SK-N-SH (cell line): ENCODE data around the gene CERCAM. TPM values are rescaled to one million over a fixed set of nuclear protein-coding genes. Genes with fewer than 3 reads are reported as not detected.

ENCODE experiments used
- CTCF ChIA-PET: fragments of 300-600, 350-600 bp; formaldehyde crosslinking; extraction: SDS; loops from one replicate; lab custom pipeline; 2021; lab: Yijun Ruan, JAX
- POLR2A ChIA-PET: fragments of 350-600 bp; sonication (Branson Sonifier 250); formaldehyde crosslinking; extraction: SDS; loops from one replicate; lab custom pipeline; 2020; ENCODE audit warnings: antibody characterized with exemption, inconsistent platforms; lab: Yijun Ruan, JAX
- DNase-seq: peaks from one replicate; pipeline ENCODE4 v3.0.0; 2012
- H2AFZ ChIP-seq: fragments of 200-600 bp; sonication (generic); 2 replicates; pipeline ENCODE4 v1.8.1; 2016; ENCODE audit warnings: antibody characterized with exemption, mild to moderate bottlenecking, low read depth
- H3F3A ChIP-seq: fragments of 200-600 bp; sonication (generic); replicated peaks from 2 replicates; pipeline ENCODE3; 2016; ENCODE audit warnings: antibody characterized with exemption, mild to moderate bottlenecking; ENCODE audit not compliant: insufficient read depth
- H3K27ac ChIP-seq, 2 experiments: fragments of 200-500 bp in 1 of 2; fragments of 200-600 bp in 1 of 2; sonication (Bioruptor generic) in 1 of 2; sonication (generic), shearing (Covaris generic) in 1 of 2; 2 replicates each; pipeline versions ENCODE4 v1.5.1 to v1.6.1; 2014 to 2016; ENCODE audit warnings: low read depth in 2 of 2, inconsistent platforms in 1 of 2, low read length in 1 of 2, mild to moderate bottlenecking in 1 of 2, mixed read lengths in 1 of 2
- H3K27me3 ChIP-seq: fragments of 200-600 bp; sonication (generic), shearing (Covaris generic); 2 replicates; pipeline ENCODE4 v1.6.1; 2016; ENCODE audit warnings: mixed run types; ENCODE audit not compliant: insufficient read depth
- H3K36me3 ChIP-seq, 2 experiments: fragments of 200-500 bp in 1 of 2; fragments of 200-600 bp in 1 of 2; sonication (Bioruptor generic) in 1 of 2; sonication (generic) in 1 of 2; replicated peaks in 1 of 2; 2 replicates each; pipeline versions ENCODE3 to v1.5.1; 2014 to 2016; ENCODE audit warnings: low read length in 1 of 2, mild to moderate bottlenecking in 1 of 2; ENCODE audit not compliant: insufficient read depth in 2 of 2, control insufficient read depth in 1 of 2
- H3K4me1 ChIP-seq, 2 experiments: fragments of 200-500 bp in 1 of 2; fragments of 200-600 bp in 1 of 2; sonication (Bioruptor generic) in 1 of 2; sonication (generic), shearing (Covaris generic) in 1 of 2; 2 replicates each; pipeline versions ENCODE4 v1.5.1 to v1.6.1; 2014 to 2016; ENCODE audit warnings: low read depth in 1 of 2, low read length in 1 of 2, mixed run types in 1 of 2; ENCODE audit not compliant: insufficient read depth in 2 of 2, control insufficient read depth in 1 of 2
- H3K4me2 ChIP-seq: fragments of 200-600 bp; sonication (generic), shearing (Covaris generic); 2 replicates; pipeline ENCODE4 v1.6.1; 2017; ENCODE audit warnings: mixed run types
- H3K4me3 ChIP-seq, 2 experiments: fragments of 200-500 bp in 1 of 2; fragments of 200-600 bp in 1 of 2; sonication (Bioruptor generic) in 1 of 2; sonication (generic), shearing (Covaris generic) in 1 of 2; 2 replicates each; pipeline versions ENCODE4 v1.5.1 to v1.8.1; 2014 to 2016; ENCODE audit warnings: low read depth in 2 of 2, inconsistent platforms in 1 of 2, low read length in 1 of 2, mild to moderate bottlenecking in 1 of 2, mixed read lengths in 1 of 2, moderate library complexity in 1 of 2
- H3K79me2 ChIP-seq: fragments of 200-600 bp; sonication (generic); 2 replicates; pipeline ENCODE4 v1.8.1; 2017; ENCODE audit warnings: mild to moderate bottlenecking; ENCODE audit not compliant: insufficient read depth
- H3K9ac ChIP-seq: fragments of 200-600 bp; sonication (generic); 2 replicates; pipeline ENCODE4 v1.6.1; 2017; ENCODE audit warnings: mixed run types
- H3K9me2 ChIP-seq: fragments of 200-600 bp; sonication (generic); 2 replicates; pipeline ENCODE4 v1.6.1; 2017; ENCODE audit warnings: mixed run types
- H3K9me3 ChIP-seq: fragments of 200-600 bp; sonication (generic); 2 replicates; pipeline ENCODE4 v1.6.1; 2017; ENCODE audit warnings: mixed run types, mild to moderate bottlenecking, moderate library complexity
- H4K20me1 ChIP-seq: fragments of 200-600 bp; sonication (generic); 2 replicates; pipeline ENCODE4 v1.6.1; 2017; ENCODE audit warnings: mild to moderate bottlenecking, mixed run types; ENCODE audit not compliant: insufficient read depth
- CHD2 ChIP-seq: fragments of 150-350 bp; IDR thresholded peaks from 2 replicates; pipeline ENCODE4 v1.6.1; 2018; ENCODE audit warnings: low read length; ENCODE audit not compliant: partially characterized antibody
- ELF1 ChIP-seq: IDR thresholded peaks from 2 replicates; pipeline ENCODE4 v1.4.0; 2012
- EP300 ChIP-seq, 2 experiments: IDR thresholded peaks; 2 replicates each; pipeline versions ENCODE4 v1.4.0 to v1.6.1; 2012; ENCODE audit warnings: borderline replicate concordance in 1 of 2, low read depth in 1 of 2, low read length in 1 of 2
- EZH2phosphoT487 ChIP-seq: fragments of 200-600 bp; sonication (generic); IDR thresholded peaks from 2 replicates; pipeline ENCODE4 v1.6.1; 2017; ENCODE audit warnings: low read depth, mixed run types, mild to moderate bottlenecking, antibody characterized with exemption, moderate library complexity, borderline replicate concordance
- FOSL2 ChIP-seq: IDR thresholded peaks from 2 replicates; pipeline ENCODE4 v1.4.0; 2012; ENCODE audit warnings: low read depth, mild to moderate bottlenecking, moderate library complexity, borderline replicate concordance
- FOXJ3 ChIP-seq: sonication (generic); formaldehyde crosslinking; IDR thresholded peaks from 2 replicates; pipeline ENCODE4 v1.5.1; 2020; ENCODE audit warnings: mild to moderate bottlenecking, missing genetic modification reagents
- GABPA ChIP-seq: IDR thresholded peaks from 2 replicates; pipeline ENCODE4 v1.4.0; 2012; ENCODE audit warnings: low read depth, mild to moderate bottlenecking
- JUND ChIP-seq: IDR thresholded peaks from 2 replicates; pipeline ENCODE4 v1.4.0; 2012
- MEF2A ChIP-seq: IDR thresholded peaks from 2 replicates; pipeline ENCODE4 v1.4.0; 2012; ENCODE audit warnings: low read depth, borderline replicate concordance
- NFIC ChIP-seq: IDR thresholded peaks from 2 replicates; pipeline ENCODE4 v1.4.0; 2012; ENCODE audit warnings: borderline replicate concordance
- RAD21 ChIP-seq: IDR thresholded peaks from 2 replicates; pipeline ENCODE4 v1.6.1; 2012; ENCODE audit warnings: mild to moderate bottlenecking, low read length
- RCOR1 ChIP-seq: fragments of 150-350 bp; IDR thresholded peaks from 2 replicates; pipeline ENCODE4 v1.6.1; 2017; ENCODE audit warnings: antibody characterized with exemption, low read length
- RFX5 ChIP-seq: IDR thresholded peaks from 2 replicates; pipeline ENCODE4 v1.6.1; 2012; ENCODE audit warnings: mild to moderate bottlenecking, improper control_type of control experiment, low read length
- SIN3A ChIP-seq: IDR thresholded peaks from 2 replicates; pipeline ENCODE4 v1.6.1; 2012; ENCODE audit warnings: low read depth, mild to moderate bottlenecking, low read length, moderate library complexity, borderline replicate concordance
- TAF1 ChIP-seq: IDR thresholded peaks from 2 replicates; pipeline ENCODE4 v1.6.1; 2012; ENCODE audit warnings: low read depth, mild to moderate bottlenecking, low read length, moderate library complexity, borderline replicate concordance
- TCF12 ChIP-seq: IDR thresholded peaks from 2 replicates; pipeline ENCODE4 v1.4.0; 2012
- TEAD4 ChIP-seq: IDR thresholded peaks from 2 replicates; pipeline ENCODE4 v1.4.0; 2012; ENCODE audit warnings: mild to moderate bottlenecking, borderline replicate concordance; ENCODE audit not compliant: insufficient read depth
- YY1 ChIP-seq: IDR thresholded peaks from 2 replicates; pipeline ENCODE4 v1.4.0; 2012; ENCODE audit warnings: low read depth, mild to moderate bottlenecking
- WGBS: methylation state at CpG from one replicate; pipeline ENCODE4 v1.1.6; 2017; ENCODE audit warnings: low lambda C conversion rate; 5-methylcytosine and 5-hydroxymethylcytosine counted together
- polyA plus RNA-seq, 3 experiments: library from polyadenylated mRNA; depleted of rRNA; stranded (reverse); fragments of >200 nt; gene quantifications; 2 replicates each; pipeline ENCODE4 v1.2.3, GENCODE V29; 2012
- TF ChIP-seq, protein P1 (sequence below): IDR thresholded peaks from 2 replicates; pipeline ENCODE4 v1.6.1; 2012; ENCODE audit warnings: mild to moderate bottlenecking, low read depth, low read length, moderate library complexity
- TF ChIP-seq, protein P2 (sequence below): IDR thresholded peaks from 2 replicates; pipeline ENCODE4; 2012
- TF ChIP-seq, protein P3 (sequence below): fragments of 200-600 bp; sonication (generic); IDR thresholded peaks from 2 replicates; pipeline ENCODE4 v1.6.1; 2017; ENCODE audit warnings: antibody characterized with exemption, mild to moderate bottlenecking, moderate library complexity
- TF ChIP-seq, protein P4 (sequence below): fragments of 150-350 bp; IDR thresholded peaks from 2 replicates; pipeline ENCODE4 v1.6.1; 2017; ENCODE audit warnings: antibody characterized with exemption, low read length, low read depth, borderline replicate concordance
- TF ChIP-seq, protein P5 (sequence below): IDR thresholded peaks from 2 replicates; pipeline ENCODE4 v1.4.0; 2012; ENCODE audit warnings: low read depth, borderline replicate concordance
- TF ChIP-seq, protein P6 (sequence below): fragments of 150-350 bp; IDR thresholded peaks from 2 replicates; pipeline ENCODE4 v1.6.1; 2016; ENCODE audit warnings: mild to moderate bottlenecking, low read depth, low read length

Gene CERCAM
- polyA plus RNA-seq, 1 of the 3 experiments (the other 2 are of a cell fraction): 131 TPM

DNA sequence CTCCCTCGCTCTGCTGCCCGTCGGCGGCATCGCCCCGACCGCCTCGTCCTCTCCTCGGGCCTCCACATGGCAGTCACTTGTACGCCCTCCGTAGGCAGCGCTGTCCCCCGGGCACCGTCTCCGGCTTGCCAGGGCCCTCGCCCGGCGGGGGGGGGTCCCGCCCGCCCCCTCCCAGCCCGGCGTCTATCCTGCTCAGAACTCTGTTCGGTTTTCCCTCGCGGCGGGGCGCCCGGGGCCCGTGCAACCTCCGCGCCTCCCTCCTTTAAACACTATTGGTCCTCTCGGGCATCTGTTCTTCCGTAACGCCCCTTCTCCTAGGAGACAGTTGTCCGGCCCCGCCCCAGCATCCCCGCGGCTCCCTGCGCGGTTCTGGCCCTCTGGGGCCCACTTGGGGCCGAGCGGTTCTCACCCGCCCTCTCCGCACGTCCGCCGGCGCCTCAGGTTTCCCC, 36.0 kb downstream of the CERCAM start:
- H3K36me3 ChIP-seq: peaks cover 15 to 25% of the 10 kb centered on the region in 2 experiments
- peaks cover 35% of the 10 kb centered on the region for H3K79me2 ChIP-seq
- H3K4me3 ChIP-seq: peak overlapping the region; percentile 79 to 92
- no peaks in the 10 kb centered on the region for H3K9me3 ChIP-seq
- CTCF ChIA-PET: interaction anchor here (0.7 kb wide), 1 partner anchor 18 kb away, joined by 3 read pairs; no protein-coding TSS in a partner anchor
- H2AFZ ChIP-seq: peak overlapping the region; percentile 84; the same call in 1 of the 2 replicates
- POLR2A ChIA-PET: no interaction called here
- WGBS: 0% methylated on average over 22 of the region's 48 CpGs
- DNase-seq: peak; percentile 93
- peak overlapping the region; percentile 81 for H3K9ac ChIP-seq
- no peaks in the 10 kb centered on the region for H3K9me2 ChIP-seq
- peaks cover 3 to 9% of the 10 kb centered on the region in 2 experiments; a peak in 1 of 4 replicates for H3K4me1 ChIP-seq
- peak overlapping the region; percentile 68 to 84 for H3K27ac ChIP-seq
- H3K27me3 ChIP-seq: no peaks in the 10 kb centered on the region
- no peaks in the 10 kb centered on the region for H4K20me1 ChIP-seq
- H3K4me2 ChIP-seq: peak overlapping the region; percentile 100
- H3F3A ChIP-seq: no peaks in the 10 kb centered on the region
- TF ChIP-seq SIN3A (no peak), FOXJ3 (CRISPR knock-in tag) (no peak), TCF12 (no peak), RCOR1 (no peak), RFX5 (no peak), GABPA (no peak), ELF1 (no peak), NFIC (no peak), RAD21 (peak; percentile 5; the same call in 1 of the 2 replicates), JUND (no peak), YY1 (no peak), TEAD4 (no peak), MEF2A (no peak), EP300 (IDR thresholded peaks at IDR 0.05; ENCODE audit: borderline replicate concordance in 1 of 2, low read depth in 1 of 2, low read length in 1 of 2) (no peak), CHD2 (no peak), FOSL2 (no peak), EZH2phosphoT487 (no peak), TAF1 (0 out of 2 replicates have a peak, but pooled peaks have one; percentile 18)
- TF ChIP-seq, protein P1, sequence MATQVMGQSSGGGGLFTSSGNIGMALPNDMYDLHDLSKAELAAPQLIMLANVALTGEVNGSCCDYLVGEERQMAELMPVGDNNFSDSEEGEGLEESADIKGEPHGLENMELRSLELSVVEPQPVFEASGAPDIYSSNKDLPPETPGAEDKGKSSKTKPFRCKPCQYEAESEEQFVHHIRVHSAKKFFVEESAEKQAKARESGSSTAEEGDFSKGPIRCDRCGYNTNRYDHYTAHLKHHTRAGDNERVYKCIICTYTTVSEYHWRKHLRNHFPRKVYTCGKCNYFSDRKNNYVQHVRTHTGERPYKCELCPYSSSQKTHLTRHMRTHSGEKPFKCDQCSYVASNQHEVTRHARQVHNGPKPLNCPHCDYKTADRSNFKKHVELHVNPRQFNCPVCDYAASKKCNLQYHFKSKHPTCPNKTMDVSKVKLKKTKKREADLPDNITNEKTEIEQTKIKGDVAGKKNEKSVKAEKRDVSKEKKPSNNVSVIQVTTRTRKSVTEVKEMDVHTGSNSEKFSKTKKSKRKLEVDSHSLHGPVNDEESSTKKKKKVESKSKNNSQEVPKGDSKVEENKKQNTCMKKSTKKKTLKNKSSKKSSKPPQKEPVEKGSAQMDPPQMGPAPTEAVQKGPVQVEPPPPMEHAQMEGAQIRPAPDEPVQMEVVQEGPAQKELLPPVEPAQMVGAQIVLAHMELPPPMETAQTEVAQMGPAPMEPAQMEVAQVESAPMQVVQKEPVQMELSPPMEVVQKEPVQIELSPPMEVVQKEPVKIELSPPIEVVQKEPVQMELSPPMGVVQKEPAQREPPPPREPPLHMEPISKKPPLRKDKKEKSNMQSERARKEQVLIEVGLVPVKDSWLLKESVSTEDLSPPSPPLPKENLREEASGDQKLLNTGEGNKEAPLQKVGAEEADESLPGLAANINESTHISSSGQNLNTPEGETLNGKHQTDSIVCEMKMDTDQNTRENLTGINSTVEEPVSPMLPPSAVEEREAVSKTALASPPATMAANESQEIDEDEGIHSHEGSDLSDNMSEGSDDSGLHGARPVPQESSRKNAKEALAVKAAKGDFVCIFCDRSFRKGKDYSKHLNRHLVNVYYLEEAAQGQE: no peak
- TF ChIP-seq, protein P2, sequence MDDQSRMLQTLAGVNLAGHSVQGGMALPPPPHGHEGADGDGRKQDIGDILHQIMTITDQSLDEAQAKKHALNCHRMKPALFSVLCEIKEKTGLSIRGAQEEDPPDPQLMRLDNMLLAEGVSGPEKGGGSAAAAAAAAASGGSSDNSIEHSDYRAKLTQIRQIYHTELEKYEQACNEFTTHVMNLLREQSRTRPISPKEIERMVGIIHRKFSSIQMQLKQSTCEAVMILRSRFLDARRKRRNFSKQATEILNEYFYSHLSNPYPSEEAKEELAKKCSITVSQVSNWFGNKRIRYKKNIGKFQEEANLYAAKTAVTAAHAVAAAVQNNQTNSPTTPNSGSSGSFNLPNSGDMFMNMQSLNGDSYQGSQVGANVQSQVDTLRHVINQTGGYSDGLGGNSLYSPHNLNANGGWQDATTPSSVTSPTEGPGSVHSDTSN: peak; percentile 87
- TF ChIP-seq, protein P3, sequence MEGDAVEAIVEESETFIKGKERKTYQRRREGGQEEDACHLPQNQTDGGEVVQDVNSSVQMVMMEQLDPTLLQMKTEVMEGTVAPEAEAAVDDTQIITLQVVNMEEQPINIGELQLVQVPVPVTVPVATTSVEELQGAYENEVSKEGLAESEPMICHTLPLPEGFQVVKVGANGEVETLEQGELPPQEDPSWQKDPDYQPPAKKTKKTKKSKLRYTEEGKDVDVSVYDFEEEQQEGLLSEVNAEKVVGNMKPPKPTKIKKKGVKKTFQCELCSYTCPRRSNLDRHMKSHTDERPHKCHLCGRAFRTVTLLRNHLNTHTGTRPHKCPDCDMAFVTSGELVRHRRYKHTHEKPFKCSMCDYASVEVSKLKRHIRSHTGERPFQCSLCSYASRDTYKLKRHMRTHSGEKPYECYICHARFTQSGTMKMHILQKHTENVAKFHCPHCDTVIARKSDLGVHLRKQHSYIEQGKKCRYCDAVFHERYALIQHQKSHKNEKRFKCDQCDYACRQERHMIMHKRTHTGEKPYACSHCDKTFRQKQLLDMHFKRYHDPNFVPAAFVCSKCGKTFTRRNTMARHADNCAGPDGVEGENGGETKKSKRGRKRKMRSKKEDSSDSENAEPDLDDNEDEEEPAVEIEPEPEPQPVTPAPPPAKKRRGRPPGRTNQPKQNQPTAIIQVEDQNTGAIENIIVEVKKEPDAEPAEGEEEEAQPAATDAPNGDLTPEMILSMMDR: no peak
- TF ChIP-seq, protein P4, sequence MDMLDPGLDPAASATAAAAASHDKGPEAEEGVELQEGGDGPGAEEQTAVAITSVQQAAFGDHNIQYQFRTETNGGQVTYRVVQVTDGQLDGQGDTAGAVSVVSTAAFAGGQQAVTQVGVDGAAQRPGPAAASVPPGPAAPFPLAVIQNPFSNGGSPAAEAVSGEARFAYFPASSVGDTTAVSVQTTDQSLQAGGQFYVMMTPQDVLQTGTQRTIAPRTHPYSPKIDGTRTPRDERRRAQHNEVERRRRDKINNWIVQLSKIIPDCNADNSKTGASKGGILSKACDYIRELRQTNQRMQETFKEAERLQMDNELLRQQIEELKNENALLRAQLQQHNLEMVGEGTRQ: no peak
- TF ChIP-seq, protein P5, sequence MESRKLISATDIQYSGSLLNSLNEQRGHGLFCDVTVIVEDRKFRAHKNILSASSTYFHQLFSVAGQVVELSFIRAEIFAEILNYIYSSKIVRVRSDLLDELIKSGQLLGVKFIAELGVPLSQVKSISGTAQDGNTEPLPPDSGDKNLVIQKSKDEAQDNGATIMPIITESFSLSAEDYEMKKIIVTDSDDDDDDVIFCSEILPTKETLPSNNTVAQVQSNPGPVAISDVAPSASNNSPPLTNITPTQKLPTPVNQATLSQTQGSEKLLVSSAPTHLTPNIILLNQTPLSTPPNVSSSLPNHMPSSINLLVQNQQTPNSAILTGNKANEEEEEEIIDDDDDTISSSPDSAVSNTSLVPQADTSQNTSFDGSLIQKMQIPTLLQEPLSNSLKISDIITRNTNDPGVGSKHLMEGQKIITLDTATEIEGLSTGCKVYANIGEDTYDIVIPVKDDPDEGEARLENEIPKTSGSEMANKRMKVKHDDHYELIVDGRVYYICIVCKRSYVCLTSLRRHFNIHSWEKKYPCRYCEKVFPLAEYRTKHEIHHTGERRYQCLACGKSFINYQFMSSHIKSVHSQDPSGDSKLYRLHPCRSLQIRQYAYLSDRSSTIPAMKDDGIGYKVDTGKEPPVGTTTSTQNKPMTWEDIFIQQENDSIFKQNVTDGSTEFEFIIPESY: no peak
- TF ChIP-seq, protein P6, sequence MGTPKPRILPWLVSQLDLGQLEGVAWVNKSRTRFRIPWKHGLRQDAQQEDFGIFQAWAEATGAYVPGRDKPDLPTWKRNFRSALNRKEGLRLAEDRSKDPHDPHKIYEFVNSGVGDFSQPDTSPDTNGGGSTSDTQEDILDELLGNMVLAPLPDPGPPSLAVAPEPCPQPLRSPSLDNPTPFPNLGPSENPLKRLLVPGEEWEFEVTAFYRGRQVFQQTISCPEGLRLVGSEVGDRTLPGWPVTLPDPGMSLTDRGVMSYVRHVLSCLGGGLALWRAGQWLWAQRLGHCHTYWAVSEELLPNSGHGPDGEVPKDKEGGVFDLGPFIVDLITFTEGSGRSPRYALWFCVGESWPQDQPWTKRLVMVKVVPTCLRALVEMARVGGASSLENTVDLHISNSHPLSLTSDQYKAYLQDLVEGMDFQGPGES: no peak
